B cell (primary cell): ENCODE results near the gene NPM3.

Experiments
- EZH2 ChIP-seq: IDR thresholded peaks from 2 replicates; pipeline ENCODE4 v1.6.1; 2012; ENCODE audit warnings: borderline replicate concordance, low read depth, mild to moderate bottlenecking, moderate library complexity, low read length; ENCODE audit not compliant: insufficient read depth, poor library complexity, severe bottlenecking
- TF ChIP-seq, protein P1 (sequence below): fragments of 200-600 bp; IDR thresholded peaks from one replicate; pipeline ENCODE4 v1.8.0; 2022; ENCODE audit warnings: antibody characterized with exemption, mild to moderate bottlenecking

DNA sequence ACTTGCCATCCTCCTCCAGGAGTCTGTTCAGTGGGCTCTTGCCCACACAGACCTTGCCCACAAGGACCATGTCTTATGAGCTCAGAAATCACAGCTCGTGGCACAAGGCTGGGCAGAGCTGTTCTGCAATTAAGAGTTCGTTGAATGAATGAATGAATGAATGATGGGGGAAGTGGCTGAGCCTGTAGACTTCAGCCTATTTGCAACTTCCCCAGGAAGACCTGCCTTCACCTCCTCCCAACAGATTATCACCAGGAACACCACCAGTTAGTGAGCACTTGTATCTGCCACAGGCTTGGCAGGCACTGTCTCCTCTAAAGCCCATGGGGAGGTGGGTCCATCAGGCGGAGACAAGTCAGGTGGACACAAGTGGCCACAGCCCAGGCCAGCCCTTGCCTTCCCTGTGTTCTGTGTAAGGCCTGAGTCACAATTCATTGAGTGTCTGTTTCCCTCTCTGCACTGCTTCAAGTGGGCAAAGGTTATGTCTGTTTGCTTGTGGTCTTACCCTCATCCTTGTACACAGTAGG is 5.6 kb downstream of the NPM3 start:
- TF ChIP-seq, protein P1, sequence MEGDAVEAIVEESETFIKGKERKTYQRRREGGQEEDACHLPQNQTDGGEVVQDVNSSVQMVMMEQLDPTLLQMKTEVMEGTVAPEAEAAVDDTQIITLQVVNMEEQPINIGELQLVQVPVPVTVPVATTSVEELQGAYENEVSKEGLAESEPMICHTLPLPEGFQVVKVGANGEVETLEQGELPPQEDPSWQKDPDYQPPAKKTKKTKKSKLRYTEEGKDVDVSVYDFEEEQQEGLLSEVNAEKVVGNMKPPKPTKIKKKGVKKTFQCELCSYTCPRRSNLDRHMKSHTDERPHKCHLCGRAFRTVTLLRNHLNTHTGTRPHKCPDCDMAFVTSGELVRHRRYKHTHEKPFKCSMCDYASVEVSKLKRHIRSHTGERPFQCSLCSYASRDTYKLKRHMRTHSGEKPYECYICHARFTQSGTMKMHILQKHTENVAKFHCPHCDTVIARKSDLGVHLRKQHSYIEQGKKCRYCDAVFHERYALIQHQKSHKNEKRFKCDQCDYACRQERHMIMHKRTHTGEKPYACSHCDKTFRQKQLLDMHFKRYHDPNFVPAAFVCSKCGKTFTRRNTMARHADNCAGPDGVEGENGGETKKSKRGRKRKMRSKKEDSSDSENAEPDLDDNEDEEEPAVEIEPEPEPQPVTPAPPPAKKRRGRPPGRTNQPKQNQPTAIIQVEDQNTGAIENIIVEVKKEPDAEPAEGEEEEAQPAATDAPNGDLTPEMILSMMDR: no peak
- TF ChIP-seq EZH2: no peak
